ENCODE data around the gene ARL15.

GRCh38 chr5:53884844-53885243, 425.5 kb downstream of the ARL15 start:
- TF ChIP-seq, protein P1, sequence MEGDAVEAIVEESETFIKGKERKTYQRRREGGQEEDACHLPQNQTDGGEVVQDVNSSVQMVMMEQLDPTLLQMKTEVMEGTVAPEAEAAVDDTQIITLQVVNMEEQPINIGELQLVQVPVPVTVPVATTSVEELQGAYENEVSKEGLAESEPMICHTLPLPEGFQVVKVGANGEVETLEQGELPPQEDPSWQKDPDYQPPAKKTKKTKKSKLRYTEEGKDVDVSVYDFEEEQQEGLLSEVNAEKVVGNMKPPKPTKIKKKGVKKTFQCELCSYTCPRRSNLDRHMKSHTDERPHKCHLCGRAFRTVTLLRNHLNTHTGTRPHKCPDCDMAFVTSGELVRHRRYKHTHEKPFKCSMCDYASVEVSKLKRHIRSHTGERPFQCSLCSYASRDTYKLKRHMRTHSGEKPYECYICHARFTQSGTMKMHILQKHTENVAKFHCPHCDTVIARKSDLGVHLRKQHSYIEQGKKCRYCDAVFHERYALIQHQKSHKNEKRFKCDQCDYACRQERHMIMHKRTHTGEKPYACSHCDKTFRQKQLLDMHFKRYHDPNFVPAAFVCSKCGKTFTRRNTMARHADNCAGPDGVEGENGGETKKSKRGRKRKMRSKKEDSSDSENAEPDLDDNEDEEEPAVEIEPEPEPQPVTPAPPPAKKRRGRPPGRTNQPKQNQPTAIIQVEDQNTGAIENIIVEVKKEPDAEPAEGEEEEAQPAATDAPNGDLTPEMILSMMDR (IDR thresholded peaks at IDR 0.05): no peak
- TF ChIP-seq POLR2A (IDR thresholded peaks at IDR 0.05): no peak
- TF ChIP-seq POLR2AphosphoS5 (IDR thresholded peaks at IDR 0.05): no peak
- TF ChIP-seq EP300 (IDR thresholded peaks at IDR 0.05): no peak

Measured in upper lobe of left lung (tissue), 4 donors.